Measurements from ENCODE around the gene NPAS3.
A peak's percentile ranks its signal among the peaks of the same experiment; 100 is the strongest.

NPAS3 gene

DNA sequence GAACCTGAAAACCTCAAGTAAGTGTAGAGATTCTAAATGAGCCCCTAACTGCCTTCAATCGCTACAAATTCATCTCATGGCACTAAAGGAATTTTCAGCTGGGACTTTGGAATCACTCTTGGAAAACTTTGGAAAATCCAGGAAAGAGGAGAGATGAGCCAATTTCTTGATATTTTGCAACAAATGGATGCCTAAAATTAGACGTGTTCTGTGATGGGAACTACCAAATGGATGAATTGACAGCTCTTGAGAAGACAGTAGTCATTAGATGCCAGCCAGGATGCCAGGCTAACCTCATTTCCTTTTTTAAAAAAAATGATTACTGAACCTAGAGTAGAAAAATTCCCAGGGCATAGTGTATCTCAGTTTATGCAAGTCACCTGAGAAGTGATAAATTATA is 78.3 kb downstream of the NPAS3 start:
- DNase-seq, result no peak

DNA sequence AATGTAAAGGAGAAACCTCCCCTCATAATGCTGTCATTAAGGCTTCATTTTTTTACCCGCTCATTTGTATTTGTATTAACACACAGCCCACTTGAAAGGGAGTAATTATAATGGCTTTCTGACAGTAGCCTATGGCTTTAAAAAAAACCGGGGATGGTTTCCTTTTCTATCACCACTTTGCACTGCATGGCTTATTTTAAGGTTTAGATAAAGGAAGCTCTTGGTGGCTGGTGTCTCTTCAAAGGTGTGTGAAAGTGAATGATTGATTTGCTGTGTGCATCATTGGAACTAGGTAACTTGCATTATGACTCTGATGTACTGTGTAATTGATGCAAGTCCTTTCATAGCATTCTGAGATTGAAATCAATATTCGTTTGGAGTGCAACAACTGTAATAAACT is 80.7 kb downstream of the NPAS3 start:
- no peak for DNase-seq

DNA sequence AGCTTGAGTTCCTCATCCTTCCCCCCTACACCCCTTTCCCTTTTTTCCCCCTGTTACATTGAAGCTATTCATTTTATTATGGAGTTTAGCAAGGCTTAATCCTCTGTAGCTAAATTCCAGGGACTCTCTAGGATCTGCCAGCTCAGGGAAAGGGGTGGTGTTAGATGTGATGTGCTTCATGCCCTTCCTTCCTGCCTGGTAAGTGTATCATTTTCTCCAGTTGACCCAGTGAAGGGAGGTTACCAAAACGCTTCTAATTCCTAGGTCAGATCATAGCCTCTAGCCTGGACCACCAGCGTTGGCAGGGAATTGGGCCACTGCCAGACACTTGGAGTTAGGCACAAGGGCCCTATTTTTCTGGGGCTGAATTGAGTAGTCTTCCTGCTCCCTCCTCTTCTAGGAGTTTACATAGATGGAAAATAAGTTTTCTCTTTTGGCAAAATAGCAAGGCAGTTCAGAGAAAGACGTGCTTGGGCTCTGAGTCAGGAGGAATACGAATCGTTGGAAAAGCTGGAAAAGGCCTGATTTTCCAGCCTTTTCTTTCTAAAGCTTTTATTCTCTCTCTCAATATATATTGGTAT is 88.3 kb downstream of the NPAS3 start:
- DNase-seq, result peak; percentile 79

DNA sequence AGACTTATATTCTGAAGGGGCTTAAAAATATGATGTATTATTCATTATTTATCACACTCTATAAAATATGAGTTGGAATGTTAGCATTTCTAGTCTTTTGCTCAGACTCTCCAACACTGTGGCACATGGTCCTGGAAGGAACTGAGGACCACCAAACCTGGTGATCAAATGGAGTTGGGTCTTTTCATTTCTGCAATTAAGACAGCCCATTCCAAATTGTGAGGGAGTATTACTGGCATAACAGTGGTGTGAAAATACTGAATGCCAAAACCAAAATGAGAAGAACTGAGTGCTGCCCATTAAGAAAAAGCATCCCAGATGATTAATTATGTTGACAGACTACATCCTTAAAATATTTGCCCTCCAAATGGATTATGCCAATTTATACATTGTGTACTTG is 90.8 kb downstream of the NPAS3 start:
- no peak for DNase-seq

DNA sequence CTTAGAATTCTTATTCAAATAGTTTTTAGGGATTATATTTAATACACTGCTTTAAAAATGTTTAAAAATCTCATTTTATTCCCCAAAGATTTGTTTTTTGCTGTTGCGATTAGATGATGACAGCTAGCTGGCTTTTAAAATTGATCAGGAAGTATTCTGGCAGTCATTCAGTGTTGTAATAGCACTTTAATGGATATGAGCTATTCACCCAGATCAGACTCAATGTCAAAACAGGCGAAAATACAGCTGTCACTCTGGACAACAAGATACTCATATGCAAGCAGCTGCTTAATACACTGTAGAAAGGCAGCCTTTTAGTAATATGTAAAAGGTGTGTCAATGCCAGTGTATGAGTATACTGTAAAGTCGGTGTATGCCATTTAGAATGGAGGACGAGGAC is 91.7 kb downstream of the NPAS3 start:
- no peak for DNase-seq

DNA sequence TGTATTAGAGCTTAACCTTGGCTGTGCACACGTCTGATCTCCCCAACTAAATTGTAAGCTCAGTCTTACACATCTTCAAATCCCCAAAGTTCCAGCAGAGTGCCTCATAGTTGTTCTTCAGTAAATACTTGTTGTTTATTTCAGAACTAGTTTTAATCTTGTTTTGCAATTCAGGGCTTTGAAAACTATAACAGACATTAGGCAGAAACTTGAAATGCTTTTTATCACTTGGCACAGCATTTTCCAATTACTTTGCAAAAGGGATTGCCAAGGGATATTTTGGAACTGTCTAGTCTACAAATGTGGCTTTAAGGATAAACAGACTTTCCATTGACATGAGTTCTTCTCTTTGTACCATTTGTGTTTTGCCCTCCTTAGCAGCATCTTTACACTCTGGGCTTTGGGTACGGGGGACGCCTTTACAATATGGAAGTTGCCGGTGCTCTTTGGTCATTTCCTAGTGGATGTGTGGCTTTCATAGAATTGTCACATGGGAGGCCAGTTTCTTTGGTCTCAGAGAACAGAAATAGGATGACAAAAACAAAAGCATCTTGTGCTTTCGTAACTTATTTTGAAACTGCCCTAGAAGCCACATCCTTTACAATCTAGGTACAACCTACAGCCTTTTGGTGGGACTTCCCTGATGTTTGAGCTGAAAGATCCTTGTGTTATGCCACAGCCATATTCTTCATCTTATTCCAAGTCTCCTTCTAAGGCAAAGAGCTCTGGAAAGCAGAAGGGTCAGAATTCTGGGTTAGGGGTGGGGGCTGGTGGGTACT is 96.9 kb downstream of the NPAS3 start:
- no peak for DNase-seq

DNA sequence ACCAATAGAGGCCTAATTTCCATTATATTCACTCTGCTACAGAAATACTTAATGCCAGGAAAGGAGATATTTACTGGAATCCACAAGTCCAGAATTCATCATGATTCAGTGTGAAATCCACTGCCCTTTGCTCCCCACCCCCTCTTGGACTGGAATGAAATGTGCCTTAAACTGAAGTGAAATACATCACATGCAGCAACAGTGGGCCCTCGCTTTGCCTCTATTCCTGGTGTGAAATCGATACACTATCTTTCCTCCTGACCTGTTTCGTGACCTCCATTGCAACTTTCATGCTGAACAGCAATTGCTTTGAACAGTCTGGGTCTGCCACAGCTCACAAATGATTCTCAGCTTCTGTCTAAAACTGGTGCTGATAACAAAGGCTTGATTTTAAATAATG is 100.6 kb downstream of the NPAS3 start:
- DNase-seq, result no peak

DNA sequence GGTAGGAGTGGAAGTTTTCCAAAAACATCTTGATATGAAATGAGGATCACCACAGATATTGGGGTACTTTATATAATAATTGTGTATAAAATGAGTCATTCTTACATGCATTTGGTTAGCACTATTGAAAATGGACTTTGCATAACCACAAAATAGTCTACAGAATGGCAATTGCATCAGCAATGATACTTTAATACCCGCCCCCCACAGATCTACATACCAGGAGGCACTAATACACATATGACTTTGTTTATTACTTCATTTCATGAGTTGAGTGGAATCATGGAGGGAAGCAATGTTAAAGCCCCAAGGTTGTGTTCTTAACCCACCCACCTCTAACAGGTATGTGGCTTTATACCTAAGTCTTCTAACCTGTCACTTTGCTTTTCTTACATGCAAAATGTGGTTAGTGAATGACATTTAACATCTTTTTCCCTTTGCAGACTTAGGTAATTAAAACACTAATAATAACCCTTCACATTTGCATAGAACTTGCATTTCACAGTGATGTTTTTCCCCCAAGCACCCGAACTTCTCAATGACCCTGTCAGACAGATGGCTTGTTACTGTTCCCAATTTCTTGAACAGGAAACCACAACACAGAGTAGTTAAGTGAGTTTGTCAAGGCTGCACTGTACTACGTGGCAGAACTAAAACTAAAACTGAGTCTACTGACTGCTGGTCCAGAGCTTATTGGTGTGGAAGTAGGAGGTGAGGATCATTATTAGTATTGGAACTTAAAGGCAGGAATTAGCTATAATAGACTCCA is 101.9 kb downstream of the NPAS3 start:
- no peak for DNase-seq

DNA sequence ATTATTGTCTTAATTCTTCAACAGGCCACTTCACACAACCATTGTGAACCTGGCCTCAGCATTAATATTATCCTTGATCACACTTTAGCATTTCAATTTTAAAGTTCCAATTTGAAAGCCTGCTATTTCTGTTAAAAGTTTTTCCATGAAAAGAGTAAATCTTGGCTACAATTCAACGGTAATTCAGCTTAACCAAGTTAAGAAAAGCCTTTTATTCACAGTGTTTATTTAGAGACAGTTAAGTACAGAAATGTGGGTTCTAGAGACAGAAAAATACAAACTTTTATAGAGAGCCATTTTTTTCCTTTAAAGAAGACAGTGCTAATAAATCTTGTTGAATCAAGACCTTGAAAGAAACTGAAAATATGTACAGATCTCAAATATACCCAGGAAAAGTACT is 103.9 kb downstream of the NPAS3 start:
- no peak for DNase-seq

DNA sequence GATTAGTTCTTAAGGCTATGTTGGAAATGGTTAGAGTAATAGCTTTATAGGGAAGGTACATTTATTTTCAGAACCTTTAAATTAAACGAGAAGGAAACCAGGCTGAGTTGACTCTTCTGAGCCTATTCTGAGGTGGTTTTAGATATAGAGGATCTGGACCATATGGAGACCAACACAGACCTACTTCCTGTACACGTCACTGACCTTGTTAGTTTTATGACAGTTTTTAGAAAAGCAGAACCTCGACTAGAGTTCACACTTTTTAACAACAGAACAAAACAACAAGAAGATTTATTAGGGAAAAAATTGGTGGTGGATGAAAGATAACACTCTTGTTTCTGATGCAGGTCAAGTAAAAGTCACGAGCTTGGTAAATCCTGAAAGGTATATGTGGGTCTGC is 107.1 kb downstream of the NPAS3 start:
- no peak for DNase-seq

DNA sequence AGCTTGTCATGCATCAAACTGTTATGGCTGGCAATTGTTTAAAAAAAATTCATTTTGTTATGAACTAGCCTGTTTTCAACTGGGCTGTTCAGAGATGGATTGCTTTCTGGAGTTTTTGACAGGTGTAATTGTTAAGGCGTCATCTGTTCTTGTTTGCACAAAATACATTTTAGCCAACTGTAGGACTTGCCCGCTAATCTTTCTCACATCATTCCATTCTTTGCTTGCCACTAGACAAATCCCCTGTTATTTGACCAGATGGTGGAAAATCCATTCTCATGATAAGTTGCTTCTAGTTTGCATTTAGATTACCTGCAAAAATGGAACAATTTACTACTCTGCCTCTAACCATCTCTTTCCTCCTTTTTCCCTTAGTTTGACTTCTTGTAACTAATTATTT is 114.3 kb downstream of the NPAS3 start:
- no peak for DNase-seq

DNA sequence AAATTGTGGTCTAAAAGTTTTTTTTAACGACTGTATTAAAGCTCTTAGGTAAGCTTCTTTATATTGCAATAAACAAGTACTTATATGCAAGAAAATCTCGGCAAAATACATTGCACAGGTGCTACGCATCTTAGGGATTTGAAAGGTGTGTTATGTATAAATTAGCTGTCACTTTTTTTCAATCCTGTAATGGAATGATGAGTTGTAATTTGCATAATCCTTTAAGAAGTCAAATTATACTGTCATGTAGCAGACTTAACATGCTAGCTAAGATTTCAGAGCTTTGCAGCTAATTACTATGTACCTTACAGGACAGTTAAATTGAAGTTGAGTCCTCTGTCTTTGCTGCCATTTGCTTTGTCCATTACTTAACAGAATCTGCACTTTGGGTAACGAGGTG is 117.5 kb downstream of the NPAS3 start:
- no peak for DNase-seq

DNA sequence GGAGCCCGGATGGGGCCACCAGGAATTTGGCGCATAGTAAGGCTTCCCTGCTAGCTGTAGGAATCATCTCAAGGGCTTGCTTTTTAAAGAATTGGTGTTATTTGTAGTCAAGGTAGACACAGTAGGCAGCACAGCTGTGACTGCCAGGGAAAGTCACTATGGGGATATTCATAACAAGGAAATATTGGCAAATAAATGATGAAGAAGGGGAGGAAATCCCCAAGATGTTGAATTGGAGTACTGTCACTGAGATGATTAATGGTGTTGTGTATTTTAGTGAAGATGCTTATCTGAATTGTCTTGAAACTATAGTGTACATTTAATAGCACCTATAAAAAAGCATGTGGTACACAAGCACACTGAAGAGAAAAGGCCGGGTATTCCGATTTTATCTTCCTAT is 118.9 kb downstream of the NPAS3 start:
- no peak for DNase-seq

DNA sequence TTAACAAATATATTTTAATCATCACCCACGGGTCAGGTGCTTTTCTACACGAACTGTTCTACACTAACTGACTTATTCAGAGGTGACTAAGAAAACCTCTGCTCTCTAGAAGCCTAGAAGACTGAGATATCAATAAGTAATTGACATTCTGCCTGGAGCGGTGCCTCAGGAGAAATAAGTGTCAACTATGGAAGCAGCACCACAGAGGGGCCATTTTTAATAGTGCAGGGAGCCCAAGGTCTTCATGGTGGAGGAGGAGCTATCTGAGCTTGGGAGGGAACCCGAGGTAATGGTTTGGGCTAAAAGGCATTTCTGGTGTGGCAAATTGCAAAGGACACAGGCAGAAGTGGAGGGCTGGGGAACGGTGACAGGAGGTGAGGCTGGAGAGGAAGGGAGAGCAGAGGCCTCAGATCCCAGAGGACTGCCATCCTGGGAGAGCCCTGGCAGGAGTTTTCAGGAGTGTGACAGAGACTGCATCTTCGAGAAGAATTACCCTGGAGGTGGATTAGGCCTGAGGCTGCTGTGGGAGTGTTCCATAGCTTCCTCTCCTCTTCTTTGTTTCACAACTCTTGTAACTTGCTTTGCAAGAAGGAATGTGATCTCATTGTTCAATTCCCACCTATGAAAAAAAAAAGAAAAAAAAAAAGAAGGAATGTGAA is 123.1 kb downstream of the NPAS3 start:
- no peak for DNase-seq

DNA sequence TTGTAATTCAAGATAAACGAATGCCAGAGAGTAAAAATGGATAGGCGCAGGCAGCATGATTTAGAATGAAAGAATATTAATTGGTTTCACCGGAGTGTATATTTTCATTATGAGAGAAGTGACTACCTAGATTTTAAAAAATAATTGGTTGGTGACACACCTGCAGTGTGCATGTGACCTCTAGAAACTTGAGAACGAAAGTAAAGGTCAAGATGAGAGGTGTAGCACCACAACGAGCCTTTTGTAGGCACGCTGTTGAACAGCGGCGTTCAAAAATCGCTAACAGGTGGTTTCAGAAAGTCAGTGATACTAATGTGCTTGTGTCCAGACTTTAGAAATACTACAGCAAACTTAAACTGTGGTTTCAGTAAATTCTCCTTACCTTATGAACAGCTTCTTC is 123.8 kb downstream of the NPAS3 start:
- DNase-seq, result no peak

DNA sequence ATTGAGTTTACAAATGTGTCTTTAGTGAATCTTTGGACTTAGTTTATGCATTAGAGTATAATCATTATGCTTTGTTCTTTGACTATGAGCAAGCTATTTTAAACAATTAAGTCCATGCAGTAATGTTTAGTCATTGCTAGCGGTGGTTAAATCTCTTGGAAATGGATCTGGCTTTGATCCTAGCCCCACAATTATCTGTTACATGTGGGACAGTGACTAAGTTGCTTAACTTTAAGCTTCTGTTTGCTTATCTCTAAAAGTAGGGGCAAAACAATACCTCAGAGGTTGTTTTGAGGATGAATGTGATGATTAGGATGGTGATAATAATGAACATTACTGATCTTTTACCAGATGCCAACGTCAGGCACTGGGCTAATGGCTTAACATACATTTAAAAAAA is 124.2 kb downstream of the NPAS3 start:
- no peak for DNase-seq

DNA sequence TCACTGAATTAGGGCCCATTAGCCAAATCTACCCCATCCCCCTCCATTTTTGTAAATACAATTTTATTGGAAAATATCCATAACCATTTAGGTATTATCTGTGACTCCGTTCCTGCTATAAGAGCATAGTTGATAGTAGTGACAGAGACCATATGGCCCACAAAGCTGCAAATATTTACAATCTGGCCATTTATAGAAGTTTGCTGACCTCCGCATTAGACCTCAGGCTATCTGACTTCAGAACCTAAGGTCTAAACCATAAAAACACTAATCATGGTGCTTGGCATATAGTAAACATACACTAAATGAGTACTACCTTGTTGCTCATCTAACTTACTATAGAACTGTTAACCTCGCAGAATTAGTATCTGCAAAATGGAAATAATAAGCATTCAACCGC is 124.8 kb downstream of the NPAS3 start:
- no peak for DNase-seq

DNA sequence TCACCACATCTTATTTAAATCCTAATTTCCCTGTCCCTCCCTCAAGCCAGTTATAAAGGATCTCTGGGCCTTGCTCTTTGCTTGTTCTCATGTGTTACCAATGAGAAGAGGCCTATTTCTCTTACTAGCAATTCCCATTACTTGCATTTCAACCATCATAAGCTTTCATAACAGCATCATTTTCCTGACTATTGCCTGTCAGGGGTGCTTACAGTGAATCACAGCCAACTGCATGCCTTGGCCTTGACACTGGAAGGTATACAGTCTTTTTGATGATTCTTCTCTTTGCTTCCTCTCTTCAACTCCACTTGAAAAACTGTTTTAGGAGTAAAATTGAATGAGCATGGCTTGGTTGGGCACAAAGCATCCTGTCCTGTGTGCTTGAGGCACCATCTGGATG is 127.0 kb downstream of the NPAS3 start:
- no peak for DNase-seq

DNA sequence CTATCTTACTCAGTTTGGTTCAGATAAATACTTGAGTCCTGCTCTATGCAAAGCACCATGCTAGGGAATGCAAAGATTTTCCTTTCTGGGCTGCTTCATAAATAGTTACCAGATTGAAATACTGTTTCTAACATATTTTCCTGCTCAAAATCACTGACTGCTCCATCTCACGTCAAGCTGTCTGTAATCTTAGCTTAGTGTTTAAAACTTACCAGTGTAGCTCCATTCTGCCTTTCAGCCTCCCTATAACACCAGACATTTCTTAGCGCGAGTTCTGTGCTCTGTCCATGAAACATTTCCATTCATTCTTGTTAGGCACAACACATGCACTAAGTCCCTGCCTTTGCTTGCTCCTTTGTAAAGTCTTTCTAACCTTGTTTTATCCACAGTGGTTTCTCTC is 129.4 kb downstream of the NPAS3 start:
- DNase-seq, result no peak

DNA sequence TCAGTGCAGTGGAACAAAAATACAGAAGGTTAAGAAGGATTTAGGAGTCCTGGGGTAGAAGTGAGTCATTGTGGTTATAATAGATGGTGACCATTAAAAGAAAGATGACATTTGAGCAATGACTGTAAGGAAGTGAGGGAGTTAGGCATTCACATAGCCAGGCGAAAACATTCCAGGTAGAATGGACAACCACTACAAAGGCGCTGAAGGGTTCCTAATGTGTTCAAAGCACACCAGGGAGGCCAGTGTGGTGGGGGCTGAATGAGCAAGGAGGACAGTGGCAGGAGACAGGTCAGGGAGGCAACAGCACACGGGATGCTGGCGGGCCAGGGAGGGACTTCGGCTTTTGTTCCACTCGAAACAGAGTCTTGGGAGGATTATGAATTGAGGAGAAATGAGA is 129.9 kb downstream of the NPAS3 start:
- DNase-seq, result no peak

DNA sequence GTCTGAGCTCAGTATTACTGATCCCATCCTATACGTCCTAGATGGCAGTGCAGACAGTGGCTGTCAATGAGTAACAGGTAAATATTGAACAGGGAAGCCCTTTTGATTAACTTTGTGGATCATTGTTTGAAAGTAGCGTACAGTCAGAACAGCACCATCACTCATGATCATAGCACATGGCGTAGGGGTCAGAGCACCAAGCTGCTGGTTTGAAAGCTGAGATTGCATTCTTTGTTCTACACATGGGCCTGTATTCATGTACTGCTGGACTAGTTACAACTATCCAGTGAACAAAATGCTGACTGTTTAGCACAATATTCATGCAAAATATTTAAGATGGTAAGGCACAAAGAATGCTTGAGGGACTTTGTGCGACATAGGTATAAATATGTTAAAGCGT is 131.8 kb downstream of the NPAS3 start:
- no peak for DNase-seq

DNA sequence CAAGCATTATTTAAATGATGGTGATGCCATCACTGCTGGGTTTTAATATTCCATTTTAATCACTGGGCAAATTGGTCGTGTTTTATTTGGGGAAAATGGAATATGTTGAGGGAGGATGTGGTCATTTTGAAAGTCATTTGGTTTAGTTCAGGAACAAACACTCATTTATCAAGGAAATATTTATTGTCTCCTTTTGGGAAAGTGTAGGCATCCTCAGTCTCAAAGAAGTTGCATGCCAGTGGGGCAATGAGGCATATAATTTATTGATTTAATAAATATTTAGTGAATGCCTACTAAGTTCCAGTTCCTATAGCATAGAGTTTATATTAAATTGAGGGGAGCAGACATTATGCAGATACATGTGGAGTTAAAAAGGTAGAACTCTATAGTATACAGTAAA is 134.3 kb downstream of the NPAS3 start:
- DNase-seq, result no peak

DNA sequence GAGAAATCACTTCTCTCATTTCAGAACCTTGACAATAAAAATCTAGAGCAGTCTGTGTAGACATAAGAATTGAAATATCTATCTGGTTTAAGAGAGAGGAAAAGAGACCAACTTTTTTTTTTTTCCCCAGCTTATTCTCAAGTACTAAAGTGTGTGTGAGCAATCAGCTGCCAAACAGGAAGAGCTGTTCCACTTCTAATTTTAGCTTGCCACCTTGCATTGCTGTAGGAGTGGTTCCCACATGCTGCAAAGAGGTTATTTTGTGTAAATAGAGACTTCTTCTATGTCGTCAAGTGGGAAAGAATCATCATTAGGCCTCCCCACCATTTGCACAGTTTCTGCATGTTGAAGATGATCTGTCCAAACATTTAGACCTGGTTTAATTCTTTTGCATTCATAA is 142.6 kb downstream of the NPAS3 start:
- DNase-seq, result no peak

DNA sequence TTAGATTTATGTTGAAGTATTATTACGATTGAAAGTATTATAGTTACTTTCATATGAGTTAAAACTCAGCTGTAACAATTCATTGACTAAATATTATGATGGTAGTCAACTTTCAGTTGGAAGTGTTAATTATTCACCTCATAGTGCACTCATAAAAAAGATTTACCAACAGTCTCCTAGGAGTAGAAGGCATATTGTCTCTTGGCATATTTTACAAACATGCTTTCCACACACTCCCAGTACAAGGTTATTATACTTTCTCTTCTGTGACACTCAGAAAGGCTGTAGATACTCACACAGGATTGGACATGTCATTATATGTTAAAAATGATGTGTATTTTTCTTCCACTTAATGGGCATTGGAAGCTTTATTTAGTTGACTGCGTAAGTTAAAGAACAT is 147.1 kb downstream of the NPAS3 start:
- DNase-seq, result no peak
